ENCODE data around the gene ASAP2.

DNA sequence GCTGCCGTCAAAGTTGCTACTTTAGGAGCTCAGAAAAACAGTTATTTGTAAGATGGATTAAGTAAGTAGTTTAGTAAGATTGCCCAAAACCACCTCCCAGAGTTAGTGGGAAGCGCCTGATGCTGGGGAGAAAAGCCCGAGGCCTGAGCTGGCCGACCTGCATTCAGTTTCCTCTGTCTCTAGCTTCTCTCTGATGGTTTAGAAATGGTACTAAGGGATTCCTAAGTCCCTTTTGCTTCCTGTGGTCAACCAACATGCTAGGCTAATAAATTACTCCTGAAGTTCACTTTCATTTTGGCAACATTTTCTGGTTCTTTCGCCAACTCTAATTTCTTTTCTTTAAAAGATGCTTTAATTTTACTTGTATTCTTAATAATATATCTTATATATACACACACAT, 60.1 kb downstream of the ASAP2 start:
- TF ChIP-seq POLR2AphosphoS5 (IDR thresholded peaks at IDR 0.05; ENCODE audit: low read depth, low read length) (no peak), TAF1 (IDR thresholded peaks at IDR 0.05; ENCODE audit: borderline replicate concordance, low read depth, low read length) (no peak), POLR2A (IDR thresholded peaks at IDR 0.05; ENCODE audit: low read depth, low read length) (no peak)
